ENCODE measurements around the gene SATL1.
"Not testable (repeated sequence)": the region's sequence is repeated elsewhere in the genome, so short reads cannot be mapped to it uniquely, and the experiment has no call there.

The SATL1 gene, protein sequence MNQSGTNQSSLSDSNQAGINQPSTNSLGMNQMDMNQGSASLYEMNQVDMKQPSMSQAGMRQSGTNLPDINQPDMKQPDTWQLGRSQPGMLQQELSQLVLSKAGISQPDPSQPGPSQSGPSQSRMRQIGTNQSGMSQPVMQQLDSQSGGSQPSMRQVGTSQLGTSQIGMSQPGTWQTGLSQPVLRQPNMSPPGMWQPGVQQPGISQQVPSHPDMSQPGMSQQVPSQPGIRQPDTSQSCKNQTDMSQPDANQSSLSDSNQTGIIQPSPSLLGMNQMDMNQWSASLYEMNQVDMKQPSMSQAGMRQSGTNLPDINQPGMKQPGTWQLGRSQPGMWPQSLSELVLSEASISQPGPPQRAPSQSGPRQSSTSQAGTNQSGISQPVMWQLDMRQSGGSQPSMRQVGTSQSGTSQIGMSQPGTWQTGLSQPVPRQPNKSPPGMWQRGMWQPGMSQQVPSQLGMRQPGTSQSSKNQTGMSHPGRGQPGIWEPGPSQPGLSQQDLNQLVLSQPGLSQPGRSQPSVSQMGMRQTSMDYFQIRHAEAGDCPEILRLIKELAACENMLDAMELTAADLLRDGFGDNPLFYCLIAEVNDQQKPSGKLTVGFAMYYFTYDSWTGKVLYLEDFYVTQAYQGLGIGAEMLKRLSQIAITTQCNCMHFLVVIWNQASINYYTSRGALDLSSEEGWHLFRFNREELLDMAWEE

DNA sequence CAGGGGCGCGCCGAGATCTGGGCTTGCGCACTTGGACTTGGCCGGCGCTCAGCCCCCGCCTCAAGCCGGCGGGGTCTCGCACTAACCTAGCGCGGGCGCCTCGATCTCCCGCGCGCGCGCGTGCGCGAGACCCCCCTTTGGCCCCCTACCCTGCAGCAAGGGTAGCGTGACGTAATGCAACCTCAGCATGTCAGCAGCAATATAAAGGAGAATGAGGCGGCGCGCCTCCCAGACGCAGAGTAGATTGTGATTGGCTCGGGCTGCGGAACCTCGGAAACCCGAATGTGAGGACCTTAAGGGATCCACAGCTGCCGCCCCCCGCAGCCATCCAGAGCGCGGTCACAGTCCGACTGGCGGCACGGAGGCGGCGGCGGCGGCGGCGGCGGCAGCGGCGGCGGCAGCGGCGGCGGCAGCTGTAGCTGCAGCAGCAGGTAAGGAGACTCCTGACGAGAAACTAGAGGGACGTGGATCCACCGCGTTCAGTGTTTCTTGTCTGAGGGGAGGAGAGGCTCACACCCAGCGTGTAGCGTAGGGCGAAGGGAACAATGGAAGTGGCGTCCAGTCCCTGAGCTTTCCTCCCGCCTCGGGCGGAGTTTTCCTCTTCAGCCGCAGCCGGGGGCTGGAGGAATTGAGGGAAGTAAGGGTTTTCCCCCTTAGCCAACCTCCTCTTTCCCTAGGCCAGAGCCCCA, at the start of gene SATL1, which contains the start of gene ZNF711:
Gene SATL1 (minus strand): TSS at position 19 of the 689 bp plus-strand sequence. CDS start 134,811 bp downstream, outside the sequence.
Gene ZNF711 (plus strand): TSS at position 231 of the 689 bp plus-strand sequence. CDS start 3,582 bp downstream, outside the sequence.
- no peak for DNase-seq (ENCODE audit: low read depth in 2 of 2)

DNA sequence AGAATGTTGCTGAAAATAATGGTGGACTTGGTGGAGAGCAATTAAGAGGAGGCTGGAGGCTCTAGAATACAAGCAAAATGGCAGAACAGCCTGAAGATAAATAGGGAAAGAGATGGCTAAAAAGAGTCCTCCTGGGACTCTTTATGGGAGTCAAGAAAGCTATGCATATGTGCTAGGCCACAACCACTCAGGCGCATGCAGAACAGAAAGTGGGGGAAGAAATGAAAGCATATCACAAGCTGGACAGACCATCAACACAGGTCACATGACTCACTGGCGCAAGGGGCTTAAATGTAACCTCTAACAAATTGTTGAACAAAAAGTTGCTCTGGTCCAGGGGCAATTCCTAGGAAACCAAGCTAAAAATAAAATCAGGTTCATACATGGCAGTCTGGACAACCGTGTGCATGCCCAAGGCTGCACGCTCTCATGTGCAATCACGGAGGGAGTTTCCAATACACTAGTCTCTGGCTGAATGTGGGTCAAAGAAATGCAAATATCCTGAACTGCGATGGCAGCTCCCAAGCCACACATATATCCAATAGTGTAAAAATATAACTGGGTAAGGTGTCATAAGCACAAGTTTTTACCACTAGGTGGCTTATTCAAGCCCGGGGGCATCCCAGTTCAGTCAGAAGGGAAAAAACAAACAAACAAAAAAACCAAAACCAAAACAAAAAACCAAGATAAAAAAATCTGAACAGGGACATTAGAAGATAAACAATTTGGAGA, 45.6 kb upstream of the SATL1 start:
- DNase-seq (ENCODE audit: low read depth in 2 of 2): no peak

DNA sequence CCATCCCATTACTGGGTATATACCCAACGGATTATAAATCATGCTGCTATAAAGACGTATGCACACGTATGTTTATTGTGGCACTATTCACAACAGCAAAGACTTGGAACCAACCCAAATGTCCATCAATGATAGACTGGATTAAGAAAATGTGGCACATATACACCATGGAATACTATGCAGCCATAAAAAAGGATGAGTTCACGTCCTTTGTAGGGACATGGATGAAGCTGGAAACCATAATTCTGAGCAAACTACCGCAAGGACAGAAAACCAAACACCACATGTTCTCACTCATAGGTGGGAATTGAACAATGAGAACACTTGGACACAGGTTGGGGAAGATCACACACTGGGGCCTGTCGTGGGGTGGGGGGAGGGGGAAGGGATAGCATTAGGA, 41.7 kb upstream of the SATL1 start:
- DNase-seq (ENCODE audit: low read depth in 2 of 2): not testable (repeated sequence)

DNA sequence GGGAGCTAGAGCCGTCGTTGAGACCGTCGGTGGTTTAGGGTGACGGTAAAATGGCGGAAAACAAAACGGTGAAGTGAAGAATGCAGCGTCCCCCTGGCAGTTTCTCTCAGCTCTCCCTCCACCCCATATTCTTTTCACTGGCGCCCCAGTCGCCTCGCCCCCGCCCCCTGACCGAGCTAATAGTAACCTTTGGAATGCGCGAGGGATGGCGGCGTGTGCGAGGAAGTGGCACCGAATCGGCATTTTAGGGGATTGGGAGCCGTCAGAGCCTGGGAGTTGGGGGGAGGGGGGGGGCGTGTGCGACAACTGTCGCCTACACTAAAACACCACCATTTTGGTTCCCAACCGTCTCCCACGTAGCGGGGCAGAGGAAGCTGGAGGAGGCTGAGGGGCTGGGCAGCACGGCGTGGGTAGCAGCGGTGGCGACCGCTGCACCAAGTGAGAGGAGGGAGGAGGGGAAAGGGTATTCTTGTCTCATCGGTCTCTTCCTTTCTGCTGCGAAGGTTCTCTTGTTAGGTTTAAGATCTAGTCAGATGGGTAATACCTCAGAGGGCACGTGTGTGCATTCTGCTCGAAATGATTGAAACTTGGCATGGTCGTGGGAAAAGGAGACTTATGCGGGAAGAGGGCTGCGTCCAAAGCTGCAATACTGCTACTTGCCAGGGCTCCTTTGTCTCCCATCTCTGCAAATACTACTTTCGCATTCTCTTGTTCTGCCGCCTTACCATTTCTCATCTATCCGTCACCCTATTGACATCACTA, 1.1 kb upstream of the SATL1 start:
- no peak for DNase-seq (ENCODE audit: low read depth in 2 of 2)

DNA sequence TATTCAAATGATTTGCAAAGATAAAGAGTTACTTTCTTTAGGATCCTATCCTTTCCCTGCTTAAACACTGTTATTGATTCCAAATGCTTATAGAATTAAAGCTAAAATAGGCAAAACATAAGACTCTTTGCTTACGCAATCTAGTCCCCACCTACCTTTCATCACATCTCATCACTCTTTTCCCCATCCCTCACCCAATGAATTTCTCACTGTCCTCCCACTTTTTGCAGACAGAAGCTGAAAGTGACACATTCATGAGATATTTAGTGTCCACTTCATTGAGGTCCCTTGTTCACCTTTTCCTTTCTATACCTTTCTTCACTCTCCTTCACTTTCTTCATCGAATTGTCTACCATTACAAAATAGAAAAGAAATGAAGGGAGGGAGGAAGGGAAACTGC, 424 bp downstream of the SATL1 start:
- DNase-seq (ENCODE audit: low read depth in 2 of 2): no peak

DNA sequence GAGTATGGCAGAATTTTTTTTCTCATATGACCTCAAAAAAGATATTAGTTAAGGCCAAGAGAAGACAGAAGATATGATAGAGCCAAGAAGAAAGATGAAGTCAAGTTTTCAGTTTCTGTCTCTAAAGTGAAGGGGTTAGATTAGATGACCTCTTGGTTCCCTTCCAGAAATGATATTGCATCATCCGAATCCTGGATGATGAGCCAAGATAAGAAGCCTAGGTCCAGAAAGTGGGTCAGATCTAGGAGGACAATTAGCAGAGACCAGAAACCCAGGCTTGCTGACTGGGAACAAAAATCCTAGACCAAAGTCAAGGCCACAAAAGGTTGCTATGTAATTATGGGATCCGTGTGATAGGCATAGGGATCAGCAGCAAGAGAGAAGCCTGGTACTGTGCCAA, 20.2 kb downstream of the SATL1 start:
- DNase-seq (ENCODE audit: low read depth in 2 of 2): no peak

DNA sequence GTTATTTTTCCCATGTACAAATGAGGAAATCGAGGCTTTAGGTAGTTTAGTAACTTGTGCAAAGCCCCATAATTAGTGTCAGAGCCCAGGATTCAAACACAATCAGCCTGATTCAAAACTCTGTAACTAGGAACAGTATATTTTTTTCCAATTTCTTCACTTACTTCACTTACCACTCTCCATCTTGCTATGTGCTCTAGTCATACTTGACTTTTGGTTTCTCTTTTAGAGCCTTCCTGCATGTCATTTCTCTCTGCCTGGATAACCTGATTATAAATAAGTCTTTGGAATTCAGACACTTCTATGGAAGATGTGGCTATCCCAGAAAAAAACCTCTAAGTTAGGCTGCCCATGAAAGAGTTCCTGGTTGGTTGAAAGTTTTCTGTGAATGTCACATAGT, 22.2 kb downstream of the SATL1 start:
- no peak for DNase-seq (ENCODE audit: low read depth in 2 of 2)

DNA sequence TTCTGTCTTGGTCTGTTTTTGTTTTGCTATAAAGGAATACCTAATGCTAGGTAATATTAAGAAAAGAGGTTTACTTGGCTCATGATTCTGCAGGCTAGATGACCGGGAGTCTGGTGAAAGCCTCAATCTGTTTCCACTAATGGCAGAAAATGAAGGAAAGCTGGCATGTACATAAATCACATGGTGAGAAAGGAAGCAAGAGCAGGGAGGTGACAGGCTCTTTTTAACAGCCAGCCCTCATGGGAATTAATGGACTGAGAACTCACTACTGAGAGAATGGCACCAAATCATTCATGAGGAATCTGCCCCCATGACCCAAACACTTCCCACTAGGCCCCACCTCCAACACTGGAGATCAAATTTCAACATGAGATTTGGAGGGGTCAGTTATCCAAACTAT, 27.6 kb downstream of the SATL1 start:
- no peak for DNase-seq (ENCODE audit: low read depth in 2 of 2)

DNA sequence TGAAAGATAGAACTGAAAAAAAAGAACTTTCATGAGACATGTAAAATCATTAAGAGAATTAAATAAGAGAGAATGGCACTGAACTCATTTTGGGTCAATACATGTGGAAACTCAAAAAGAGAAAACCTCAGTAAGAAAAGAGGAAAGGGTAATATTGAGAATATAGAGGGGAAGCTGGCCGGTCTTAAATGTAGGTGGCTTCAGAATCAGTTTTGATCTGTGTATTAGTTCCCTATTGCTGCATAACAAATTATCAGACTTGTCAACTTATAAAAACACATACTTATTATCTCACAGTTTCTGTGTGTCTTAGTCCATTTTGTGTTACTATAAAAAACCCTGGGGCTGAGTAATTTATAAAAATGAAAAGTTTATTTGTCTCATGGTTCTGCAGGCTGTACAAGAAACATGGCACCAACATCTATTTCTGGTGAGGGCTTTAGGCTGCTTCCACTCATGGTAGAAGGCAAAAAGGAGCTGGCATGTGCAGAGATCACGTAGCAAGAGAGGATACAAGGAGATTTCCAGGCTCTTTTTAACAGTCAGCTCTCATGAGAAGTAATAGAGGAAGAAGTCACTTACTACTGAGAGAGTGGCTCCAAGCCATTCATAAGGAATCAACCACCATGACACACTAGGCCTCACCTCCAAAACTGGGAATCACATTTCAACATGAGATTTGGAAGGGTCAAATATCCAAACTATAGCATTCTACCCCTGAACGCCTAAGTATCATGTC, 29.6 kb downstream of the SATL1 start:
- DNase-seq (ENCODE audit: low read depth in 2 of 2): no peak

DNA sequence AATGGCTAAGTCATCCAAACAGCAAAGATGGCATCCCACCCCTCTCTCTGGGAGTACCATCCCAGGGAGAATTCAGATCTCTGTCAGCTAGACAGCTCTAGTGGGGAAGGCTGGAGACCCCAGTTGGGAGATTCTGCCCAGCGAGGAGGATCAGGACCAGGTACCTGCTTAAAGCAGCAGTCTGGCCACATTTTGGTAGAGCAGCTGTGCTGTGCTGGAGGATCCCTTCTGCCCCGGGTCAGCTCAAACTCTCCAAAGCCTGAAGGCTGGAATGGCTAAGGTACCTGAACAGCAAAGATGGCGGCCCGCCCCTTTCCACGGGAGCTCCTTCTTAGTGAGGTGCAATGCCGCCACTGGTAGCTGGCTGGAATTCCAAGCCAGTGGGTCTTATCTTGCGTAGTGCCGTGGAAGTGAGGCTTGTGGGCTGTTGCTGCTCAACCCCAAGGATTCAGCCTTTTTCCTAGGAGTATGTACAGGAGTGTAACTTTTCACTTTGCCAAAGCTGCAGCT, 40.1 kb downstream of the SATL1 start:
- DNase-seq (ENCODE audit: low read depth in 2 of 2): no peak

DNA sequence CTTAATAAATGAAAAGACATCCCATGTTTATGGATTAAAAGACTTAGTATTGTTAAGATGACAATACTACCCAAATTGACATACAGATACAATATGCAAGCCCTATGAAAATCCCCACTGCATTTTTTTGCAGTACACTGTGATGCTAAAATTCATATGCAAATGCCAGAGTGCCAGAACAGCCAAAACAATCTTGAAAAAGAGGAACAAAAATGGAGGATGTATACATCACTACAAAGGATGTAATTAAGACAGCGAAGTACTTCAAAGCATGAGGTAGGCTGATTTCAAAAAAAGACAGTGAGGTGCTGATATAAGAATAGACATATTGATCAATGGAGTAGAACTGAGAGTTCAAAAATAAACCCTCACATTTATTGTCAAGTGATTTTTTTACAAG, 47.3 kb downstream of the SATL1 start:
- no peak for DNase-seq (ENCODE audit: low read depth in 2 of 2)

DNA sequence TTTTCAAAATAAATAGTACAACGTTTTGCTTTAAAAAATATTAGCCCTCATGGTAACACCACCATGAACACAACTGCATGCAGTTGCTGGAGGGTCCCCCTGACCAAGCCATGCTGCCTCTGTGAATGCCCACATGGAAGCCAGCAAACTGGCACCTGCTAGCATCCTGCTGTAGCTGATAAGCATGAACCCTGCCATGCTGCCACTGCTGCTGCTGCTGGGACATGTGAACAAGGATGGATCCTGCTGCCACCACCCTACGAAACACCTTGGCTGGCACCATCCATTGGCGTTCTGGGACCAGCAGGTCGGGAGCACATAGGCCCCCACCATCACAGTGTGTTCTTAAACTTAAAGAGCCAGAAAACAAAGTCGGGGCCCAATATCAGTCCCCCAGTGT, 83.9 kb downstream of the SATL1 start:
- no peak for DNase-seq (ENCODE audit: low read depth in 2 of 2)

DNA sequence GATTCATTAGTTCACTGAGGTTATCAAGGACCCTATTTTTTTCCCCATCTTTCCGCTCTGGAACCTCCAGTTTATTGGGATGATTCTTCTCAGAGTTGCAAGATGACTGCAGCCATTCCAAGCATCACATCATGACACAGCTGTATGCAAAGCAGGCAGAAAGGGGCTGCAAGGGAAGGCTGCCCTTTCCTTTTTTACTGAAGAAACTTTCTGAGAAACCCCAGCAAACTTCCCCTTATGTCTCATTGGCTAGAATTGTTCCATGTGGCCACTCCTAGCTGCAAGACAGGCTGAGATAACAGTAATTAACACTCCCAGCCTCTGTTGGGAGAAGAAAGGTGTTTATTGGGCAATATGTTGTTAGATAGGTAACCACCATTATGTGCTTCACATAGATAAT, 102.6 kb downstream of the SATL1 start:
- no peak for DNase-seq (ENCODE audit: low read depth in 2 of 2)

DNA sequence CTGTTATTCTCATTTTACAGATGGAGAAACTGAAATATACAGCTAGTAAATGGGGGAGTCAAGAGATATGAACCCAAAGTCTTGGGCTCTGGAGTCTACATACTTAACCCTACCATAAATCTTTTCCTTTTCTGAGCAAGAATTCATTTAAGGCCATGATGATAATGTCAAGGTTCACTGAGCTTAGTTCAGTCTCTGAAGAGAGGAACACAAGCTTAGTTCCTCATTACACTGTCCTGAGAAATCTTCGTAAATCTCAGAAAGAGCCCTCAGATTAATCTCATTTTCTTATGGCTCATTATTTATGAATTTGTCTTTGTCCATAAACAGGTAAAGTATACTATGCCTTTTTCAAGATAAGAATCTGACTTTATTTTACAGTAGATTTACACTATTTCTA, 104.2 kb downstream of the SATL1 start:
- DNase-seq (ENCODE audit: low read depth in 2 of 2): no peak

DNA sequence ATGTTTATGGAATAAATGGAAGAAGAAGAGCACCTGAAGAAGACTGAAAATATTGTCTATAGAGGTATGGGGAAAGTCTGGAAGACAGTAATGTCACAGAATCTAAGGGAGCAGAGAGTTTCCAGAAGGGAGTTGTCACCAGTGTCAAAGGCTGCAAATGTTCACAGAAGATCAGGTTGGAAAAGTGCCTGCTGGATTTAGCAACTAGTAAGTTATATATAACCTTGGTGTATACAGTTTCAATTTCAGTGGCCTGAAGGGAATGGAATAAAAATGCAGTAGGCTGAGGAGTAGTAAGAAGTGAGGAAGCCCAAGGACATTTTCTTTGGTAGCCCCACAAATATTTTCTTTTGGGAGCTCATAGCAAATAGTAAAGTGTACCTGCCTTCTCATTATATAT, 107.2 kb downstream of the SATL1 start:
- no peak for DNase-seq (ENCODE audit: low read depth in 2 of 2)

DNA sequence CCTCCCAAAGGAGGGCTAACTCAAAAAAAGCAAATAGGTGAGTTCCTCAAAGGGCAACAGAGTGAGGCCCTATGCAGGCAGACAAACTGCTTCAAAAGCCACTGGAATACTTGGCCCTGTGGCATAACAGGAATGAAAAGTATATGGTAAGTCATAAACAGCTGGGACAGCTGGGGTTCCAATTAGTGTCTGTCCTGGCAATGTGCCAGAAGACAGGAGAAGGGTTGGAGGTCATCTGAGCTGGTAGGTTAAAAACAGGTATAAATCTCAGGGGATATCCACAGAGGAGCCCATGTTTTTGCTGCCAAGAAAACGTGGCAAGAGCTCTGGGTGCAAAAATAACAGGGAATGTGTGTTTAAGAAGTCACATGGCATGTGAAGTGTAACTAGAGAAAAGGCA, 128.3 kb downstream of the SATL1 start:
- no peak for DNase-seq (ENCODE audit: low read depth in 2 of 2)

DNA sequence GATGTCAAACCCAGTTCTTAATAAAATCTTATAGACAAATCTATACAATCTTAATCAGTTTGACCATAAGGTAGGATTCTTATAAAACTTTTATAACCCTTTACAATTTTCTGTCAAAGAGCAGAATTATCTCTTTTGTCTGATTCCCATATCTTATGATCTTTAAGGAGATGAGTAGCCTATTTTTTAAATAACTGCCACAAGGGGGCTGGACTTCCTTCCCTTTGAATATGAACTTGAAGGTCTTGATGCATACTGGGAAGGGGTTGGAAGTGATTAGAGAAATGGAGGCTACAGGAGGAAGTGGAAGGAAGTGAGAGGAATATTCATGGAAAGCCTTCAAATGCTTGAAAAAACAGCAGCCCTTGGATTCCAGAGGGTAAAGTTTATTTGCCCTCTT, 128.8 kb downstream of the SATL1 start:
- no peak for DNase-seq (ENCODE audit: low read depth in 2 of 2)

DNA sequence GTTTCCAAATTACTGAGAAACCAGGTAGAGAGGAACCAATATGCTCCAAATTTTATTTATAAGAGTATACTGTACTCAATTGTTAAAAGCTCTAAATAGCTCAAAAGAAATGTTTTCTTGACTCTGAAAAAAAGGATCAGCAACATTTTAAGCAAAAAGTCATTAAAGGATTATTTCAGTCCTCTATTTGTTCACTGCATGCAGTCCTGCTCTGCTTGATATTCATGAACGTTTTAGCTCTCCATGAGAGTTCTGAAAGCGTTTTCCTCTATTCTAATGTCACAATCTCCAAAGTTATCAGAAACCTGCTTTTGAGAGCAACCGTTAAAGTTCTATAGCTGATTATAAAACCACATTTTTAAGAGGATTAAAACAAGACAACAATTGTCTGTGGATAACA, 129.4 kb downstream of the SATL1 start:
- DNase-seq (ENCODE audit: low read depth in 2 of 2): no peak

DNA sequence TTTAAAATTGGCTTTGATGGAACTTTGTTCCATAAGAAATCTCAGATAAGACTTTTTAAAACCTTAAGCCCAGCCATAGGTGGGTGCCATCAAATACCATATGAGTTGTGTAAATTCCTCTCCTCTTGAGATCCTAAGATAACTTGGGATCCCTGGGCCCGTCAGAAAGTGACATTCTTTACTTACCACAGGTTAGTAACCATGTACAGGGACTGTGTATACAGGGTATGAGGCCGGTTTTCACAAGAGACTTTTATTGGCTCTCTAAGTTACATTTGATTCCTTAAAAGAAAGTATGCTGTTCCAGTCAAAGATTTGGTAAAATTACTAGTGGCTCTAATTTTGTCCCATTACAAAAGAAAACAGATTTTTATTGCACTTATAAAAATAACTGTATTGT, 129.8 kb downstream of the SATL1 start:
- DNase-seq (ENCODE audit: low read depth in 2 of 2): no peak

DNA sequence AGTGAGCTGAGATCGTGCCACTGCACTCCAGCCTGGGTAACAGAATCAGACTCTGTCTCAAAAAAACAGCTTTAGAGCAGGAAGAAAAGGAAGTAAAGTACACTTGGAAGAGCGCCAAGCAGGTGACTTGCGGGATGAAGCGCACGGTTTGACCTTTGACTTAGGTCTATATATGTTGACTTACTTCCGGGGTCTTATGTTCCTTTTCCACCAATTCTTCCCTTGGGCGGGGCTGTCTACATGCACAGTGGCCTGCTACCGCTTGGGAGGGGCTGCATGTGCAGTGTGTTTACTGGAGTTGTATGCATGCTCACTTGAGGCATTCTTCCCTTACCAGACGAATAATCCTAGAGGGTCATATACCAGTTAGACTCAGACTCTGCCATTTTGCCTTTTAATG, 131.3 kb downstream of the SATL1 start:
- DNase-seq (ENCODE audit: low read depth in 2 of 2): no peak
